Pons (tissue), 1 donor: ENCODE results near the gene TTC27.
"Not testable (repeated sequence)": the region's sequence is repeated elsewhere in the genome, so short reads cannot be mapped to it uniquely, and the experiment has no call there.

Experiments used
- DNase-seq: peaks from one replicate; pipeline ENCODE4 v3.0.0-alpha.2; 2016; ENCODE audit warnings: low spot score

Gene TTC27

GRCh38 chr2:32627814-32628579 lies at the start of gene TTC27:
TSS of gene TTC27 (plus strand) at chr2:32628050. CDS start at chr2:32628293, 243 bp downstream.
- peak; percentile 97 for DNase-seq

DNA sequence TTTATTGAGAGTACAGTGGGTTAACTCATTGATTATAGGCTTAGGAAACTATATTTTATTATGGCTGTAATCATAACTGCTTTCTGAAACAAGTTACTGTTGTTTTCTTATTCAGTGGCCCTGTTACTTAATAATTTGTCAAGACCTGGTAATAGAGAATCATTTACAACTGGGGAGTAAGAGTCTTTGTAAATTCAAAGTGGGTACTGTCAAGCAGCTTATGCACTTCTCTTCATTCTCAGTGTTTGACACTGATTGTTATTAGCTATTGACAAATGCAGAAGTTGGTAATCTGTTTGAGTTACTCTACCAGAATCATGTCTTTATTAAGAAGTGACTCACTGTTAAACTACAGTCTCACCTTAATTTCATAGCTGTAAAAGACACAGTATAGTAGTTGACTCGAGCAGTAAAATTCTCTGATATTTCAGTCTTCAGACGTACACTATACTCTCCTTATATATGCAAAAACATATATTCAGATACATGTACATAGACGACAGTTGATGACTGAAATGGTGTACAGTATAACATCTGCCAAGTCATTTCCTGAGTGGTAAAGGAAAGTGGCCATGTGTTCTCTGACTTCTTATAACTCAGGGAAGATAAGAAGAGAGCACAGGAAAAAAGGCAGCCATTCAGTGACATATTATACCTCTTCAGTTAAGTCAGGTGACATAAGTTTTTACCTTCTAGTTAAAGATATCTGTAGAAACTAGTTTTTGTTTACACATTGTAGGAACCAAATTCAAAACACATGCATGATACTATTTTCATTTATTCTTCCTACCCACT lies 36.0 kb upstream of the TTC27 start:
- no peak for DNase-seq

- no peak for DNase-seq
Observed at GRCh38 chr2:32594573-32594972, 33.3 kb upstream of the TTC27 start.

GRCh38 chr2:32611366-32611765 lies 16.5 kb upstream of the TTC27 start:
- no peak for DNase-seq

- DNase-seq, result no peak
Observed at GRCh38 chr2:32611771-32612170, 16.1 kb upstream of the TTC27 start.

- DNase-seq, result no peak
Observed at GRCh38 chr2:32614084-32614483, 13.8 kb upstream of the TTC27 start.

- no peak for DNase-seq
Observed at GRCh38 chr2:32617599-32618189, 10.2 kb upstream of the TTC27 start.

DNA sequence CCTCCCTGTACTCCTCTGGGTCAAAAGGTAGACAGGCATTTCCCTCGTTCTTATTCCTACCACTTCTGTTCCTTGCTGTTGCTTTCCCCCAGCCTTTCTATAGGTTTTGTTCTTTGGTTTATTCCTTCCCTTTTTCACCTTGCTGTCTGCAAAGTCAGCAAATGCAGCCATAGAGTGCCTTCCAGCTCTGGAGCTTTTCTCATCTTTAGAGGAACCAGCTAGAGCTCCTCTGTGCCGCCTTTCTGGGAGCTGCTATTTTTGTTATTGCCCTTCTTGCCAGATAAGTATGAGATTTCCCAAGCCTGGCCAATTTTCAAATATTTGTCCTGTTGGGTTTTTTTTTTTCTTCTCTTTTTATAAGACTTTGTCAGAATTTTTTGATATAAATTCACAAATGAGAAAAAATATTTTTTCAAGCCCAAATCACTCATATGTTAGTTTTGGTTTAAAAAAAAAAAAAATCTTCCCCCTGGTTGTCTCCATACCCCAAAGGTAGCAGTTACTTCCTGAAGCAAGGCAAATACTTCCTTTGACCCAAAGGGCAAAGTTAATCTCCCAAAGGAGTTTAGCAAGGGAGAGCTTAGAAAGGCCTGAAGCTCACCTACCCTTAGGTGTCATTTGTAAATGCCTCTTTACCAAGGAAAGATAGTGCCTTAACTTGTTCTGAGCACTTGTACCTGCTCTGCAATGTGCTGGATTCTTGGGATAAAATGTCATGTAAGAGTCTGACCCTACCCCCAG lies 5.1 kb upstream of the TTC27 start:
- DNase-seq, result peak; percentile 61

GRCh38 chr2:32623311-32623706 lies 4.5 kb upstream of the TTC27 start:
- DNase-seq, result no peak

DNA sequence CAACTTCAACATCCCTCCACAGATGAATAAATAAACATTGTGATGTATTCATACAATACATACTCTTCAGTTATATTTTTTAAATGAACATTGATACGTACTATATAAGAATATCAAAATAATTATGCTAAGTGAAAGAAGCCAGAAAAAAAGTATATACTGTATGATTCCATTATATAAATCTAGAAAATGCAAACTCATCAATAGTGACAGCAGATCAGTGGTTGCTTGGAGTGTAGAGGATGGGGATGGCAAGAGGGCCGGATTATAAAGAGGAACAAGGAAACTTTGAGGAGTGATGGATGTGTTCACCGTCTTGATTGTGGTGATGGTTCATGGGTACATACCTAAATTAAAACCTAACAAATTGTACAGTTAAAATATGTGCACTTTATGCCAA lies 3.0 kb upstream of the TTC27 start:
- no peak for DNase-seq

GRCh38 chr2:32626639-32627221 lies 1.1 kb upstream of the TTC27 start:
- DNase-seq, result no peak

DNA sequence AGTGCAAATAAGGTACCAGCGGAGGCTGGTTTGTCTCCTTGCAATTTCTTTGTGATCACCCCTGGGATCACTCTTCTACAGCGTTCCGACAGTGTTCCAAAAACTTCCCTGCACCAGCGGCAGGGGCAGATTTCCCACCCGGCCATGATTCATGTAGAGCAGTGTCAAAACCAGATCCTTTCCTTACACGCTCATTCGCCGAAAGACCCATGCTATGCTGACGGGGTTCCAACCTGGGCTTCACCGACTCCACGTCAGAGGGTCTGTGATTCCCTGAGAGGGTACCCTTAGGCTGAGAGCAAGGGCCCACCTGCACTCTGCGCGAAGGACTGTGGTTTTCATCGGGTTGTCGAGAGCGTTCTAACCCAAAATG lies 423 bp upstream of the TTC27 start:
- DNase-seq, result no peak

DNA sequence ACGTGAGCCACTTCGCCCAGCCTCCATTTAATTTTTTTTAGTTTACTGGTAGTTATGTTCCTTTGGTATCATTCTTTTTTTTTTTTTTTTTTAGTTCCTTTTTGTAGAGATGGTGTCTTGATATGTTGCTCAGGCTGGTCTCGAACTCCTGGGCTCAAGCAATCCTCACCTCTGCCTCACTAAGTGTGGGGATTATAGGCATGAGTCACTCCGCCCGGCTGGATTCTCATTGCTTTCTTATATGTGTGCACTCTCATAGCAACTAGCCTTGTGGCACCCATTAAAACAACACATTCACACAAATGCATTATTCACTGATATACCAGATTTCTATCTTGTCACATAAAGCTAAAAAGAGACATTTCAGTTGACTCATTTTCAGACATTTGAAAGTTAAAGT lies 4.2 kb downstream of the TTC27 start:
- DNase-seq, result no peak

DNA sequence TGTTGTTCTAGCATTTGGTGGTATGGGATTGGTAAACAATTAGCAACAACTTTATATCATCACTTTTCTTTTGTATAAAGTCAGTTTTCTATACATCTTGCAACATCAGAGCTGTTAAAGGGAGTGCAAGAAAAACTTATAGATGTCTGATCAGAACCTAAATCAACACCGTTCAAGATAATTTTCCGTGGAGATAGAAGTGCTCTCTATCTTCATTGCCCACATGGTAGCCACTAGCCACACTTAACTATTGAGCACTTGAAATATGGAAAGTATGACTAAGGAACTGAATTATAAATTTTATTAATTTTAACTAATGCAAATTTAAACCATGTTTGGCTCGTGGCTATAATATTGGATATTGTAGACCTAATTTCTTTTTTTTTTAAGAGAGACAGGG lies 5.2 kb downstream of the TTC27 start:
- no peak for DNase-seq

DNA sequence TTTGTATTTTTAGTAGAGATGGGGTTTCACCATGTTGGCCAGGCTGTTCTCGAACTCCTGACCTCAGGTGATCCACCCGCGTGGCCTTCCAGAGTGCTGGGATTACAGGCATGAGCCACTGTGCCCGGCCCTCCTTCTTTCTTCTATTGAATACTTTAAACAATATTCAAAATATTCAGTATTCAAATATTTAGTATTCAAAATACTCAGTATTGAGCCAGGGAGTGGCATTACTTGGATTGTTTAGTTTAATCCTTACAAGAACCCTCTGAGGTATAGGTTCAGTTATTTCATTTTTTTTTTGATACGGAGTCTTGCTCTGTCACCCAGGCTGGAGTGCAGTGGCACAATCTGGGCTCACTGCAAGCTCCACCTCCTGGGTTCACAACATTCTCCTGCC lies 10.7 kb downstream of the TTC27 start:
- DNase-seq, result not testable (repeated sequence)

DNA sequence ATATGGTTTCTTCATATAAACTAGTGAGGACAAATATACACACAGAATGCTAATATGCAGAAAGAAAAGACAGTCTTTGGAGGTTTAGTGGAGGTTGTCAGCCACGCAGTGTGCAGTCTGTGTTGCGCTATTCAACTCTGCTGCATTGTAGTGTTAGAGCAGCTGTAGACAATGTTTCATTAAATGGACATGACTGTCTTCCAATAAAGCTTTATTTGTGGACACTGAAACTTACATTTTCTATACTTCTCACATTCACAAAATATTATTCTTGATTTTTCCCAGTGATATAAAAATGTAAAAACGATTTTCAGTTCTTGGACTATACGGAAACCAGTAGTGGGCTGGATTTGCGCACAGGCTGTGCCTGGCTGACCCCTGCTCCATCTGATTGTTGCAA lies 13.3 kb downstream of the TTC27 start:
- no peak for DNase-seq

DNA sequence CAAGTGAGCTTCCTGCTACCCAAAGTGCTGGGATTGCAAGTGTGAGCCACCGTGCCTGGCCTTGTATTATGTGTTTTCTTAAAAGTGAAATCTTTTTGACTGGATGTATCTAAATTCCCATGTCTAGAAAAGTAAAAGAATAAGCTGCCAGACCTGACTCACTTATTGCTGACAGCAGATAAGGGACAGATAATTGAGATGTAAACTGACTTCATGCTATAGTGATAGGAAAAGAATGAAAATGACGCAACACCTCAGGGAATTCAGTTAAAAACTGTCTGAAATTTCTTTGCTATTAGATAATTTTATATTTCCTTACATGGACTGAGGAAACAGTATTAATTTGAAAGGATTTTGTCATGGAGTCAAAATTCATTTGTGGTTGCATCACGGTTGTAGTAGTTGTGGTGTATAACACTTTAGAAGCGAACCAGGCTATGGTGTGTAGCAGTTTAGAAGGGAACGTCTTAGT lies 19.4 kb downstream of the TTC27 start:
- no peak for DNase-seq

- DNase-seq, result no peak
Observed at GRCh38 chr2:32652555-32653209, 24.8 kb downstream of the TTC27 start.

DNA sequence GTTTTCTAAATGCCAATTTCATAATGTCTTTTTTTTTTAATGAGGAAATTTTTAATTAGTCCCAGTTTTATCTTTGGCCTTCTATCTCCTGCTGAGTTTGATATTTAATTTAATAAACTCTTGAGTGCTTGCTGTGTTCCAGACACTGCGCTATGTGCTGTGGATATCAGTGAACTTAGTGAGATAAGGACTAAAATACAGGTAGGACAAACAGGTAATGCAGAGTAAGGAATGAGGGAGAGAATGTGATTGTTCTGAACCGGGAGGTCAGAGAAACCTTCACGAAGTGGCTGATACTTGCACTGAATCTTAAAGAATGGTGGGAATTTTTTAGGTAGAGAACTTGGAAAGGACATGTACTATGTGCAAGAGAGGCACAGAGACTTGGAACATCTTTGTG lies 28.2 kb downstream of the TTC27 start:
- no peak for DNase-seq

DNA sequence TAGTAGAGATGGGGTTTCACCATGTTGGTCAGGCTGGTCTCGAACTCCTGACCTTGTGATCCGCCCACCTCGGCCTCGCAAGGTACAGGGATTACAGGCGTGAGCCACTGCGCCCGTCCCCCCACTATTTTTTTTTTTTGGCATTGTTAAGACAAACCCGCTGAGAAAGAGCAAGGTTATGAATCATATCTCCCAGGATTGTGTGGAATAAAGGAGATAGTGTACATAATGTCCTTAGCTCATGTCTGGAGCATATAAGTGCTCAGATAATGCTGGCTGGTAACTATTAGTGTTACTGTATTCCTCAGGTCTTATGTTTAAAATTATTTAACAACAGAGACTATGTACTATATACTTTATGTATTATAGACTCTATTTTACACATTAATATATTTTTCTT lies 36.0 kb downstream of the TTC27 start:
- no peak for DNase-seq

DNA sequence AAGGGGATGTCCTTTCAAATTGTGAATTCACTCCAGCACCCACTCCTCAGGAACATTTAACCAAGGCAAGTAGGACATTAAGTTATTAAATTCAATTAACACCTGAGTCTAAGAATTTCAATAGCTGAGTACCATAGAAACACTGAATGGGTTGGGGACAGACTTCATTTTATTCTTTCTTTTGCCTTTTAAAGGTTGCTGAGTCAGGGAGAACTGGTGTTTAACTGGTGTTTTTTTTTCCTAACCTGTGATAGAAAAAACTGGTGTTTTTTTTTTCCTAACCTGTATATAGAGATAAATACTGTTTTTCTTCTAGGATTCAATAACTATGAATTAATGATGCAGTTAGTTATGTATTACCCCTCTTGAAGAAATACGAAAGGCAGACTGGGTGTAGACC lies 38.9 kb downstream of the TTC27 start:
- no peak for DNase-seq
